ENCODE results near the gene EHBP1.
A peak's percentile ranks its signal among the peaks of the same experiment; 100 is the strongest.
"Not testable (repeated sequence)": the region's sequence is repeated elsewhere in the genome, so short reads cannot be mapped to it uniquely, and the experiment has no call there.

The EHBP1 gene

GRCh38 chr2:62705859-62706720, 577 bp downstream of the EHBP1 start:
- DNase-seq (ENCODE audit: low spot score) = peak; percentile 16

- no peak for DNase-seq (ENCODE audit: low spot score)
Measured at GRCh38 chr2:62706721-62707521, 1.4 kb downstream of the EHBP1 start.

DNA sequence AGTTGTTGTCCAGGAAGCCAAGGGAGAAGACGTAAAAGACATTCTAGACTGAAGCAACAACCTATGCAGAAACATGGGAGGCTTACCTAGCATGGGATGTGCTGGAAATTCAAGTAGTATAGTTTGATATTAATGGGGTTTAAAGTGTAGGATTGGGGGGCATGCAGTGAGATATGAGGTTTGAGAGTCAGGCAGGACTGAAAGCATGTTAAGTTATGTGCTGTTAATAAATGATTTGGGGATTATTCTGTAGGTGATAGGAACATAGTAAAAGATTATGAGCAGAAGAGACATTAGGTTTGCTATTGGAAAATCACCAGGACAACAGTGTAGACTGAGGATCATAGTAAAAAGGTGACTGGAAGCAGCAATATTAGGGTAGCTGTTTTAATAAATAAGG, 3.2 kb downstream of the EHBP1 start:
- no peak for DNase-seq (ENCODE audit: low spot score)

DNA sequence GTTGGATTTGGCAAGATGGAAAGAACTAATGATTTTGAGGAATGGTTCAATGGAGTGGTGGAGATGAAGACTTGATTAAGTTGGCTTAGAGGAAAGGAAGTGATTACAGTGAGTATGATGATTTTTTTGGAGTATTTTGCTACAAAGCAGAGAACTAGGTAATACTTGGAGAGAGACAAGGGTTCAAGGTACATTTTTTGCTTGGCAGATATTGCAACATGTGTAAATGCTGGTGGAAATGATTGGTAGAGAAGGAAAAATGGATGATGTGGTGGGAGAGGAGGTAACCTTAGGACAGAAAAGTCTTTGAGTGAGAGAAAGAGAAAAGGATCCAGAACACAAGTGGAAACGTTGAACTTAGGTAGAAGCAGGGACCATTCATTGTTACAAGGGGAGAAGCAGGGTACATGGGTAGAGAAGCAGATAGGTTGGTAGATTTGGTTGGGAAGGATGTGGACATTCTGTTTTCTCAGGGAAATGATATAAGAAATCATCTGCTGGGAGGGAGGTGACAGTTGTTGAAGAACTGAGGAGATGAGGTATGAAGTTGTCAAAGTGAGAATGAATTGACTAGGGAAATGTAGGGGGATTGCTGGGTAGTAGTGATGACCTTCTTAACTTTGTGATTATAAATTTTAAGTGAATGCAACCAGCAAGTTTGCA, 6.5 kb downstream of the EHBP1 start:
- DNase-seq (ENCODE audit: low spot score) = no peak

DNA sequence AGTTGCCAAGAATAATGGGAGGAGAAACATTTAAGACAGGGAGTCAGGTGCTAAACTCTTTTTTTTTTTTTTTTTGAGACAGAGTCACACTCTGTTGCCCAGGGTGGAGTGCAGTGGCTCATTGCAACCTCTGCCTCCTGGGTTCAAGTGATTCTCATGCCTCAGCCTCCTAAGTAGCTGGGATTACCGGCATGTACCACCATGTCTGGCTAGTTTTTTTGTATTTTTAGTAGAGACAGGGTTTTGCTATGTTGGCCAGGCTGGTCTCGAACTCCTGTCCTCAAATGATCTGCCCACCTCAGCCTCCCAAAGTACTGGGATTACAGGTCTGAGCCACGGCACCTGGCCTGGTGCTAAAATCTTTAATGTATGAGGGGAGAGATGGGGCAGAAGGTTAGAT, 7.7 kb downstream of the EHBP1 start:
- DNase-seq (ENCODE audit: low spot score) = not testable (repeated sequence)

DNA sequence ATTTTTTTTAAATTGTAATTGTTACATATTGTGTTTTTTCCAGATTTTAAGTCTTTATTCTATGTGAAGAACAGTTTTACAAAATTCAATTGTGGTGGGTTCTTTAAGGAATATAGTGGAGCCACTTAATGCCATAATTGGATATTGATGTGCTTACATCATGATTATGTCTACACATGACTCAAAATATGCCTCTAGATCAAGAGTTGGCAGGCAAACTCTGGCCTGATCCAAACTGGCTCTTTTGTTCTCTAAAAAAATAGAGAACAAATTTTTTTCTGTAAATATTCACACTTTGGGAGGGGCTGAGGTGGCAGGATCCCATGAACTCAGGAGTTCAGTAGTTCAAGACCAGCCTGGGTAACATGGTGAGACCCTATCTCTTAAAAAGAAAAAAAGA, 8.3 kb downstream of the EHBP1 start:
- DNase-seq (ENCODE audit: low spot score) = no peak

DNA sequence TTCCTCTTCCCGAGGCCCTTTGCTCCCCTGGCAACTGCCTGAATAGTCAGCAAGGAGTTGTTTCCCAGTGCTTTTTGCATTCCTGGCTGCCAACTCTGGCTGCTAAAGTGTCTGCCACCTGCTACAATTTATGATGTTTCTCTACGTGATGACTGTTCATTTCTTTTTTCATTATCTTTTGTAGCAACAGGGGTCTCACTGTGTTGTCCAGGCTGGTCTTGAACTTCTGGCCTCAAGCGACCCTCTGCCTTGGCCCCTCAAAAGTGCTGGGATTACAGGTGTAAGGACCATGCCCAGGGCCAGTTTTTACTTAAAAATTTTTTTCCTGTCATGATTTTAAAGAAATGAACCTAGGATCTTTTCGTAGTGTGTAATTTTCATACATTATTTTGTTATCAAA, 11.3 kb downstream of the EHBP1 start:
- no peak for DNase-seq (ENCODE audit: low spot score)

DNA sequence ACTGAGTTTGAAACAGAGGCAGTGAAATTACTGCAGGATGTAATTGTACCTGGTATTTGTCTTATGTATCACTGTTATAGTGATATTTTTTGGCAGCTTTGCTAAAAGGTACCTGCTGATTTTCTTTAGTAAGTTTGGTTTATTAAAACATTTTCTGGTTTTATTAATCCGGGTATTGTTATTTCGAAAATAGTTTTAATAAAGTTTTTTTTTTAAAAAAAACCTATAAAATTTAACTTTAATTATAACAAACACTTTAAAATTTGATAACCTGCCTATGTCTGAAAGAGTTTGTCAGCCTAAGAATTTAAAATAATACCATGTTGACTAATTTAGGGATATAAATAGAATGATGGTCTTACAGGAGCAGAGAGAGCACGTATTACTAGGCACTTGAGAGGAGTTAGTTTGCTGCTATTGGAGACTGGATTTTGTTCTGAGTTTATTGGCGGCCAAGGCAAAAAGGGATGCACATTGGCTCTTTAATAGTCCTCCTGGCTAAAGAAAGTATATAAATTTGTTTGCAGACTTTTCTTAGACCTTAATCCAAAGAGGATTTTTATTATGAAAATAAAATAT, 12.1 kb downstream of the EHBP1 start:
- DNase-seq (ENCODE audit: low spot score) = no peak

- no peak for DNase-seq (ENCODE audit: low spot score)
Measured at GRCh38 chr2:62718225-62718822, 12.8 kb downstream of the EHBP1 start.

DNA sequence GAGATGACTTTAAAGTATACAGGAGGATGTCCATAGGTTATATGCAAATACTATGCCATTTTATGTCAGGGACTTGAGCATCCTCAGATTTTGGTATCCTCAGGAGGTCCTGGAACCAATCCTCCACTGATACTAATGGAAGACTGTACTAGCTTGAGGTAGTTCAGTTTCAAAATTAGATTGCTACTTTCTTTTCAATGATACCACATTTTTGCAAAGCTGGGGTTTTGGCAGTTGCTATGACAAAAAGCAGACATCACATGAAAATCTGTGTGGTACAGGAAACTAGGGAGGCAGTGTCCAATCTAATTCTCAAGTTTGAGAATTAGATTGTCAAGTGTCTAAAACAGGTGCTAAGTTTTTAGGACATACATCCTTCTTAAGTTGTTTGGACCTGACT, 14.2 kb downstream of the EHBP1 start:
- no peak for DNase-seq (ENCODE audit: low spot score)

DNA sequence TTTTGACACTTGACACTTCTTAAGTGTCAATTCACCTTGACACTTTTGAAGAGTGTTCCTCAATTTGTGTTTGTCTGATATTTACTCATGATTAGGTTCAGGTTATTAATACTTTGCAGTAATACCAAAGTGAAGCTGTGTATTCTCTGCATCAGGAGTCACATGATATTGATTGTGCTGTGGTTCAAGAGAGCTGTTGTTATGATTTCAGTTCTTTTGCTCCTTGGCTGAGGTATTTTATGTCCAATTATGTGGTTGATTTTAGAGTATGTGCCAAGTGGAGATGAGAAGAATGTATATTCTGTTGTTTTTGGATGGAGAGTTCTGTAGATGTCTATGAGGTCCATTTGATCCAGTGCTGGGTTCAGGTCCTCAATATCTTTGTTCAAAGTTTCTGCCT, 17.2 kb downstream of the EHBP1 start:
- no peak for DNase-seq (ENCODE audit: low spot score)

GRCh38 chr2:62723253-62723652, 17.7 kb downstream of the EHBP1 start:
- DNase-seq (ENCODE audit: low spot score) = no peak

DNA sequence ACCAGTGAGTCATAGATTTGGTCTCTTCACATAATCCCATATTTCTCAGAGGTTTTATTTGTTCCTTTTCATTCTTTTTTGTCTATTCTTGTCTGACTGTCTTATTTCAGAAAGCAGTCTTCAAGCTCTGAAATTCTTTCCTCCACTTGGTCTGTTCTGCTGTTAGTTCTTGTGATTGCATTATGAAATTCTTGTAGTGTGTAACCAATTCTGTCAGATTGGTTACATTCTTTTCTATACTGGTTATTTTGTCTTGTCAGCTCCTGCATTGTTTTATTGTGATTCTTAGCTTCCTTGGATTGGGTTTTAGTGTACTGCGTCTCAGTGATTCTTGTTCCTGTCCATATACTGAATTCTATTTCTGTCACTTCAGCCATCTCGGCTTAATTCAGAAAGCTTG, 18.6 kb downstream of the EHBP1 start:
- DNase-seq (ENCODE audit: low spot score) = no peak

- no peak for DNase-seq (ENCODE audit: low spot score)
Measured at GRCh38 chr2:62724886-62725711, 19.6 kb downstream of the EHBP1 start.

DNA sequence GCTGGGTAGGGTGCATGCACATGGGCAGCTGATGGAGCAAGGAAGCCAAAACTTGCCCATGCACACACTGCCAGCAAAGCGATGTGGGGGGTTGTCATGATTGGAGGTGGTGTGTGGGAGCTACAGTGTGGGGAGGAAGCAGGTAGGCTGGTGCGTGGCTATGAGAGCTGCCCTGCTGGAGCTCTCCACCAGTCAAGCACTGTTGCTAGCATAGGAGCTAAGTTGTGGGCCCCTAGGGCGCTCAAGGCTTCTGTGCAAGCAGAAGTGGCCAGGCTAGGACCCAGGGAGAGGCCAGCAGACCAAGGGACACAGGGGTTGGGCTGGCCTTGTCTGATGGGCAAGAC, 20.2 kb downstream of the EHBP1 start:
- DNase-seq (ENCODE audit: low spot score) = no peak

- DNase-seq (ENCODE audit: low spot score) = no peak
Measured at GRCh38 chr2:62727259-62727867, 21.9 kb downstream of the EHBP1 start.

GRCh38 chr2:62727876-62728566, 22.5 kb downstream of the EHBP1 start:
- no peak for DNase-seq (ENCODE audit: low spot score)

DNA sequence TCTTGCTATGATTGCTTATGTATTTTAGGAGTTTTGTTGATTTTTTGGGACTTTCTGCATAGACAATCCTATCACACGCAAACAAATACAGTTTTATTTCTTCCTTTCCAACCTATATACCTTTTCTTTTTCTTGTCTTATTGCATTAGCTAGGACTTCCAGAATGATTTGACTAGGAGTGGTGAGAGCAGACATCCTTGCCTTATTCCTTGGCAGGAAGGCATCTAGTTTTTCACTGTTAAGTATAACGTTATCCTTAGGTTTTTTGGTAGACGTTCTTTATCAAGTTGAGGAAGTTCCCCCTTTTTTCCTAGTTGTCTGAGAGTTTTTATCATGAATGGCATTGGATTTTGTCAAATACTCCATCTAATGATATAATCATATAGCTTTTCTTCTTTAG, 25.8 kb downstream of the EHBP1 start:
- no peak for DNase-seq (ENCODE audit: low spot score)

GRCh38 chr2:62732262-62732777, 26.8 kb downstream of the EHBP1 start:
- DNase-seq (ENCODE audit: low spot score) = no peak

- no peak for DNase-seq (ENCODE audit: low spot score)
Measured at GRCh38 chr2:62733546-62733945, 28.0 kb downstream of the EHBP1 start.
